Vagina (tissue), 2 donors: ENCODE measurements around the gene TMEM132C. TPM values are rescaled to one million over a fixed set of nuclear protein-coding genes. Genes with fewer than 3 reads are reported as not detected.

Experiments
- DNase-seq, 2 donors: peaks; one replicate each; pipeline ENCODE4 v3.0.0-alpha.2; 2017; ENCODE audit errors: extremely low spot score in 2 of 2
- H3K27ac ChIP-seq: fragments of 200-600 bp; sonication (generic); one replicate; pipeline ENCODE4 v1.5.1; 2019
- H3K27me3 ChIP-seq: fragments of 200-600 bp; sonication (generic); one replicate; pipeline ENCODE4 v1.5.1; 2019
- H3K36me3 ChIP-seq, 2 donors: fragments of 200-600 bp; sonication (generic); one replicate each; pipeline ENCODE4 v1.5.1; 2017 to 2019
- H3K4me1 ChIP-seq: fragments of 200-600 bp; sonication (generic); one replicate; pipeline ENCODE4 v1.5.1; 2019
- H3K4me3 ChIP-seq, 2 donors: fragments of 200-600 bp; sonication (generic); 1 replicate in 1 of 2; 2 replicates in 1 of 2; pipeline ENCODE4 v1.5.1; 2016 to 2019
- H3K9me3 ChIP-seq: fragments of 200-600 bp; sonication (generic); one replicate; pipeline ENCODE4 v1.5.1; 2019
- CTCF ChIP-seq, 3 experiments: fragments of 450-650 bp in 2 of 3; fragments of 200-600 bp in 1 of 3; sonication (generic) in 1 of 3; IDR thresholded peaks; one replicate each; pipeline ENCODE4 v1.5.1; 2017 to 2019; ENCODE audit warnings: antibody characterized with exemption in 3 of 3, mild to moderate bottlenecking in 2 of 3, moderate library complexity in 2 of 3
- POLR2A ChIP-seq, 2 donors: fragments of 450-650 bp; IDR thresholded peaks; one replicate each; pipeline ENCODE4 v1.6.1; 2017; ENCODE audit warnings: antibody characterized with exemption in 2 of 2, mild to moderate bottlenecking in 2 of 2, moderate library complexity in 2 of 2
- POLR2AphosphoS5 ChIP-seq, 2 donors: sonication (generic); formaldehyde crosslinking; IDR thresholded peaks; one replicate each; pipeline ENCODE4 v1.9.0; 2017; ENCODE audit warnings: antibody characterized with exemption in 2 of 2, mild to moderate bottlenecking in 2 of 2, low read depth in 1 of 2; ENCODE audit not compliant: insufficient read depth in 1 of 2
- intact Hi-C: fragments of 100-400 bp; cut with DNase I; formaldehyde crosslinking; loops from one replicate; pipeline ENCODE4 v1.15.1; 2023
- total RNA-seq: library from RNA; depleted of rRNA; stranded (reverse); fragments of >200 nt; gene quantifications from one replicate; pipeline ENCODE4 v1.2.3, GENCODE V29; 2016

The TMEM132C gene
- total RNA-seq, 1 donor from 2014 or later: 20.6 TPM

GRCh38 chr12:128536810-128537209 is 269.8 kb downstream of the TMEM132C start:
- no peaks in the 10 kb centered on the region for H3K36me3 ChIP-seq
- H3K4me3 ChIP-seq: no peak overlapping the region
- intact Hi-C loops: no loop called here
- no peaks in the 10 kb centered on the region for H3K9me3 ChIP-seq
- no peak for TF ChIP-seq CTCF (IDR thresholded peaks at IDR 0.05)
- TF ChIP-seq POLR2AphosphoS5 (IDR thresholded peaks at IDR 0.05; ENCODE audit: insufficient read depth in 1 of 2, low read depth in 1 of 2): no peak
- TF ChIP-seq POLR2A (IDR thresholded peaks at IDR 0.05): no peak
- H3K27ac ChIP-seq: no peak overlapping the region
- no peaks in the 10 kb centered on the region for H3K27me3 ChIP-seq
- H3K4me1 ChIP-seq: no peaks in the 10 kb centered on the region
- no peak for DNase-seq

- TF ChIP-seq POLR2A (IDR thresholded peaks at IDR 0.05) (no peak), CTCF (IDR thresholded peaks at IDR 0.05) (no peak), POLR2AphosphoS5 (IDR thresholded peaks at IDR 0.05; ENCODE audit: insufficient read depth in 1 of 2, low read depth in 1 of 2) (no peak)
- Histone ChIP-seq H3K9me3 (no peaks in the 10 kb centered on the region), H3K36me3 (no peaks in the 10 kb centered on the region), H3K27ac (no peak overlapping the region), H3K4me1 (no peaks in the 10 kb centered on the region), H3K4me3 (no peak overlapping the region), H3K27me3 (no peaks in the 10 kb centered on the region)
- intact Hi-C loops: no loop called here
- no peak for DNase-seq
Measured at GRCh38 chr12:128537668-128538067, 270.7 kb downstream of the TMEM132C start.

GRCh38 chr12:128542844-128543243 is 275.9 kb downstream of the TMEM132C start:
- no peaks in the 10 kb centered on the region for H3K9me3 ChIP-seq
- TF ChIP-seq POLR2AphosphoS5 (IDR thresholded peaks at IDR 0.05; ENCODE audit: insufficient read depth in 1 of 2, low read depth in 1 of 2): no peak
- TF ChIP-seq POLR2A (IDR thresholded peaks at IDR 0.05): no peak
- TF ChIP-seq CTCF (IDR thresholded peaks at IDR 0.05): no peak
- no peak overlapping the region for H3K4me3 ChIP-seq
- DNase-seq: no peak
- no peaks in the 10 kb centered on the region for H3K36me3 ChIP-seq
- intact Hi-C loops: no loop called here
- no peaks in the 10 kb centered on the region for H3K27me3 ChIP-seq
- no peaks in the 10 kb centered on the region for H3K4me1 ChIP-seq
- no peak overlapping the region for H3K27ac ChIP-seq

GRCh38 chr12:128543460-128543859 is 276.5 kb downstream of the TMEM132C start:
- Histone ChIP-seq H3K4me1 (no peaks in the 10 kb centered on the region), H3K9me3 (no peaks in the 10 kb centered on the region), H3K27ac (no peak overlapping the region), H3K27me3 (no peaks in the 10 kb centered on the region), H3K4me3 (no peak overlapping the region), H3K36me3 (no peaks in the 10 kb centered on the region)
- no peak for DNase-seq
- intact Hi-C loops: no loop called here
- TF ChIP-seq CTCF (IDR thresholded peaks at IDR 0.05): no peak
- no peak for TF ChIP-seq POLR2AphosphoS5 (IDR thresholded peaks at IDR 0.05; ENCODE audit: insufficient read depth in 1 of 2, low read depth in 1 of 2)
- no peak for TF ChIP-seq POLR2A (IDR thresholded peaks at IDR 0.05)

- no peak for DNase-seq
Measured at GRCh38 chr12:128543971-128544370, 277.0 kb downstream of the TMEM132C start.

More at GRCh38 chr12:128543971-128544370, 277.0 kb downstream of the TMEM132C start:
- TF ChIP-seq CTCF (IDR thresholded peaks at IDR 0.05) (no peak), POLR2AphosphoS5 (IDR thresholded peaks at IDR 0.05; ENCODE audit: insufficient read depth in 1 of 2, low read depth in 1 of 2) (no peak), POLR2A (IDR thresholded peaks at IDR 0.05) (no peak)
- H3K27me3 ChIP-seq: no peaks in the 10 kb centered on the region
- intact Hi-C loops: no loop called here
- no peaks in the 10 kb centered on the region for H3K4me1 ChIP-seq
- H3K4me3 ChIP-seq: no peak overlapping the region
- no peaks in the 10 kb centered on the region for H3K36me3 ChIP-seq
- no peaks in the 10 kb centered on the region for H3K9me3 ChIP-seq
- no peak overlapping the region for H3K27ac ChIP-seq
